SK-N-SH (cell line): Measurements from ENCODE around the gene ITPRIPL2.

Experiments
- CHD2 ChIP-seq: fragments of 150-350 bp; IDR thresholded peaks from 2 replicates; pipeline ENCODE4 v1.6.1; 2018; ENCODE audit warnings: low read length; ENCODE audit not compliant: partially characterized antibody
- CTCF ChIP-seq: fragments of 200-600 bp; sonication (generic); IDR thresholded peaks from 2 replicates; pipeline ENCODE4 v1.6.1; 2017; ENCODE audit warnings: antibody characterized with exemption, mild to moderate bottlenecking, moderate library complexity
- FOSL2 ChIP-seq: IDR thresholded peaks from 2 replicates; pipeline ENCODE4 v1.4.0; 2012; ENCODE audit warnings: low read depth, mild to moderate bottlenecking, moderate library complexity, borderline replicate concordance
- NRF1 ChIP-seq: IDR thresholded peaks from 2 replicates; pipeline ENCODE4 v1.6.1; 2012; ENCODE audit warnings: low read depth, mild to moderate bottlenecking, low read length
- POLR2AphosphoS5 ChIP-seq: IDR thresholded peaks from 2 replicates; pipeline ENCODE4 v1.6.1; 2012; ENCODE audit warnings: low read depth, low read length
- REST ChIP-seq: IDR thresholded peaks from 2 replicates; pipeline ENCODE4 v1.6.1; 2012; ENCODE audit warnings: mild to moderate bottlenecking, low read depth, low read length, moderate library complexity
- YY1 ChIP-seq: IDR thresholded peaks from 2 replicates; pipeline ENCODE4 v1.4.0; 2012; ENCODE audit warnings: low read depth, mild to moderate bottlenecking

- TF ChIP-seq CTCF (no peak), YY1 (no peak), CHD2 (no peak), POLR2AphosphoS5 (no peak), NRF1 (no peak), FOSL2 (no peak), REST (no peak)
Measured at GRCh38 chr16:19073344-19073743, 40.4 kb upstream of the ITPRIPL2 start.
